Caco-2 (cell line): ENCODE data around the gene ZBTB32. TPM values are rescaled to one million over a fixed set of nuclear protein-coding genes. Genes with fewer than 3 reads are reported as not detected.
"Not testable (repeated sequence)": the region's sequence is repeated elsewhere in the genome, so short reads cannot be mapped to it uniquely, and the experiment has no call there.

Source experiments
- BruUV-seq: library from RNA; stranded (reverse); fragments of 400-500 nt; replicated peaks from 2 replicates; lab custom pipeline; 2021; lab: Mats Ljungman, UMichigan
- CTCF ChIA-PET: fragments of 300-600 bp; sonication (Branson Sonifier 250); formaldehyde crosslinking; loops from one replicate; lab custom pipeline; 2022; ENCODE audit warnings: antibody characterized with exemption; lab: Charles Lee
- POLR2A ChIA-PET: fragments of 300-600 bp; sonication (Branson Sonifier 250); formaldehyde crosslinking; loops from one replicate; lab custom pipeline; 2022; ENCODE audit warnings: antibody characterized with exemption; lab: Charles Lee
- DNase-seq, 2 experiments: peaks; one replicate each; pipeline versions ENCODE4 v3.0.0 to v3.0.0-alpha.2; 2020 to 2022
- H3K27me3 ChIP-seq: replicated peaks from 2 replicates; pipeline ENCODE4 v1.6.0; 2011; ENCODE audit warnings: low read length; ENCODE audit not compliant: control insufficient read depth, insufficient read depth
- H3K36me3 ChIP-seq: 2 replicates; pipeline ENCODE4 v1.5.1; 2011; ENCODE audit warnings: low read length; ENCODE audit not compliant: control insufficient read depth, insufficient read depth
- H3K4me1 ChIP-seq: fragments of 250-450 bp; sonication (Bioruptor Pico); 2 replicates; pipeline ENCODE4 v1.5.1; 2020; ENCODE audit warnings: mild to moderate bottlenecking
- H3K4me3 ChIP-seq: 2 replicates; pipeline ENCODE4 v1.5.1; 2011; ENCODE audit warnings: low read depth, mild to moderate bottlenecking, control low read depth, low read length
- H3K9me3 ChIP-seq: fragments of 250-450 bp; sonication (Bioruptor Pico); 2 replicates; pipeline ENCODE4 v1.5.1; 2020; ENCODE audit warnings: mild to moderate bottlenecking, moderate library complexity
- H3K27ac Mint-ChIP-seq: one replicate; pipeline ENCODE4 v1.8.0; 2022; ENCODE audit warnings: mixed read lengths; ENCODE audit not compliant: unreplicated experiment
- H3K27me3 Mint-ChIP-seq: one replicate; pipeline ENCODE4 v1.8.0; 2022; ENCODE audit warnings: mixed read lengths; ENCODE audit not compliant: insufficient read depth, unreplicated experiment
- H3K36me3 Mint-ChIP-seq: one replicate; pipeline ENCODE4 v1.8.0; 2022; ENCODE audit warnings: mild to moderate bottlenecking, mixed read lengths; ENCODE audit not compliant: insufficient read depth, unreplicated experiment
- H3K4me1 Mint-ChIP-seq: one replicate; pipeline ENCODE4 v1.8.0; 2022; ENCODE audit warnings: low read depth, mixed read lengths; ENCODE audit not compliant: unreplicated experiment
- H3K4me3 Mint-ChIP-seq: one replicate; pipeline ENCODE4 v1.8.0; 2022; ENCODE audit warnings: mild to moderate bottlenecking, moderate library complexity, mixed read lengths; ENCODE audit not compliant: unreplicated experiment
- H3K9me3 Mint-ChIP-seq: one replicate; pipeline ENCODE4 v1.8.0; 2022; ENCODE audit warnings: mixed read lengths; ENCODE audit not compliant: unreplicated experiment
- intact Hi-C: fragments of 100-400 bp; cut with micrococcal nuclease; formaldehyde crosslinking; loops from one replicate; pipeline ENCODE4 v1.10.0; 2022; ENCODE audit not compliant: unreplicated experiment
- total RNA-seq: library from RNA; stranded (reverse); gene quantifications from 2 replicates; pipeline ENCODE4 v1.2.3, GENCODE V29; 2022
- TF ChIP-seq, protein P1 (sequence below), 2 experiments: fragments of 200-600 bp in 1 of 2; IDR thresholded peaks; 1 replicate in 1 of 2; 2 replicates in 1 of 2; pipeline versions ENCODE4 v1.5.1 to v1.8.0; 2011 to 2022; ENCODE audit warnings: antibody characterized with exemption in 1 of 2, control low read depth in 1 of 2, inconsistent platforms in 1 of 2, low read depth in 1 of 2, low read length in 1 of 2, mild to moderate bottlenecking in 1 of 2, moderate library complexity in 1 of 2; ENCODE audit not compliant: insufficient read depth in 1 of 2, severe bottlenecking in 1 of 2, unreplicated experiment in 1 of 2

Gene ZBTB32
- total RNA-seq, 1 experiment from 2014 or later, result not detected

DNA sequence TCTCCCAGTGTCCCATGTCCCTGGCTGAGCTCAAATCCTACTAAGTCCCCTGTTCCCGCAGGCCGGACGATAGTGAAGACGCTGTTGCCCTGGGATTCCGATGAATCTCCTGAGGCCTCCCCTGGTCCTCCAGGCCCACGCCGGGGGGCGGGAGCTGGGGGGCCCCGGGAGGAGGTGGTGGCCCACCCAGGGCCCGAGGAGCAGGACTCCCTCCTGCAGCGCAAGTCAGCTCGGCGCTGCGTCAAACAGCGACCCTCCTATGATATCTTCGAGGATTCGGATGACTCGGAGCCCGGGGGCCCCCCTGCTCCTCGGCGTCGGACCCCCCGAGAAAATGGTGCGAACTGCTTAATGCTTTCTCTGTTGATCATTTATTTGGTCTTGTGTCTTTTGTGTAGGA is 19.3 kb downstream of the ZBTB32 start:
- TF ChIP-seq, protein P1, sequence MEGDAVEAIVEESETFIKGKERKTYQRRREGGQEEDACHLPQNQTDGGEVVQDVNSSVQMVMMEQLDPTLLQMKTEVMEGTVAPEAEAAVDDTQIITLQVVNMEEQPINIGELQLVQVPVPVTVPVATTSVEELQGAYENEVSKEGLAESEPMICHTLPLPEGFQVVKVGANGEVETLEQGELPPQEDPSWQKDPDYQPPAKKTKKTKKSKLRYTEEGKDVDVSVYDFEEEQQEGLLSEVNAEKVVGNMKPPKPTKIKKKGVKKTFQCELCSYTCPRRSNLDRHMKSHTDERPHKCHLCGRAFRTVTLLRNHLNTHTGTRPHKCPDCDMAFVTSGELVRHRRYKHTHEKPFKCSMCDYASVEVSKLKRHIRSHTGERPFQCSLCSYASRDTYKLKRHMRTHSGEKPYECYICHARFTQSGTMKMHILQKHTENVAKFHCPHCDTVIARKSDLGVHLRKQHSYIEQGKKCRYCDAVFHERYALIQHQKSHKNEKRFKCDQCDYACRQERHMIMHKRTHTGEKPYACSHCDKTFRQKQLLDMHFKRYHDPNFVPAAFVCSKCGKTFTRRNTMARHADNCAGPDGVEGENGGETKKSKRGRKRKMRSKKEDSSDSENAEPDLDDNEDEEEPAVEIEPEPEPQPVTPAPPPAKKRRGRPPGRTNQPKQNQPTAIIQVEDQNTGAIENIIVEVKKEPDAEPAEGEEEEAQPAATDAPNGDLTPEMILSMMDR (IDR thresholded peaks at IDR 0.05; ENCODE audit: insufficient read depth in 1 of 2, low read depth in 1 of 2, low read length in 1 of 2, severe bottlenecking in 1 of 2, unreplicated experiment in 1 of 2), result no peak
- intact Hi-C loops, result no loop called here
- ChIA-PET CTCF (no interaction called here), POLR2A (interaction anchor here (0.7 kb wide), 1 partner anchor 17 kb away, joined by 4 read pairs; no protein-coding TSS in a partner anchor)
- no TSS peak for BruUV-seq
- Histone ChIP-seq H3K9me3 (no peaks in the 10 kb centered on the region), H3K36me3 (peaks cover 5% of the 10 kb centered on the region), H3K27me3 (no peaks in the 10 kb centered on the region), H3K4me1 (no peaks in the 10 kb centered on the region), H3K4me3 (no peak overlapping the region)
- peaks cover 7% of the 10 kb centered on the region for H3K4me1 Mint-ChIP-seq
- peaks cover 86% of the 10 kb centered on the region for H3K36me3 Mint-ChIP-seq
- no peak for DNase-seq
- no peak overlapping the region for H3K4me3 Mint-ChIP-seq
- H3K9me3 Mint-ChIP-seq, result no peaks in the 10 kb centered on the region
- no peaks in the 10 kb centered on the region for H3K27me3 Mint-ChIP-seq
- H3K27ac Mint-ChIP-seq, result no peak overlapping the region

DNA sequence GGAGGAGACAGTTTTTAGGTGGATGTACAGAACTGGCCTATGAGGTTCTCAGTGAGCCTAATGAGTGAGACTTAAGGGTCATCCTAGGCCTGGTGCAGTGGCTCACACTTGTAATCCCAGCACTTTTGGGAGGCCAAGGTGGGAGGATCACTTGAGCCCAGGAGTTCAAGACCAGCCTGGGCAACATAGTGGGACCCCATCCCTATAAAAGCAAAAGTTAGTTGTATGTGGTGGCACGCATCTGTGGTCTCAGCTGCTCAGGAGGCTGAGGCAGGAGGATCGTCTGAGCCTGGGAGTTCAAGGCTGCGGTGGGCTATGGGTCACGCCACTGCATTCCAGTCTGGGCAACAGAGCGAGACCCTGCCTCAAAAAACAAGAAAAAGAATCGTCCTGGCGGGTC is 19.8 kb downstream of the ZBTB32 start:
- H3K27me3 ChIP-seq, H3K4me1 ChIP-seq, intact Hi-C loops, H3K9me3 Mint-ChIP-seq, H3K4me1 Mint-ChIP-seq, H3K4me3 ChIP-seq, BruUV-seq, H3K27ac Mint-ChIP-seq, H3K27me3 Mint-ChIP-seq, H3K36me3 ChIP-seq, H3K4me3 Mint-ChIP-seq, CTCF ChIA-PET, H3K9me3 ChIP-seq, DNase-seq, POLR2A ChIA-PET: not testable (repeated sequence)
- peaks cover 90% of the 10 kb centered on the region for H3K36me3 Mint-ChIP-seq

DNA sequence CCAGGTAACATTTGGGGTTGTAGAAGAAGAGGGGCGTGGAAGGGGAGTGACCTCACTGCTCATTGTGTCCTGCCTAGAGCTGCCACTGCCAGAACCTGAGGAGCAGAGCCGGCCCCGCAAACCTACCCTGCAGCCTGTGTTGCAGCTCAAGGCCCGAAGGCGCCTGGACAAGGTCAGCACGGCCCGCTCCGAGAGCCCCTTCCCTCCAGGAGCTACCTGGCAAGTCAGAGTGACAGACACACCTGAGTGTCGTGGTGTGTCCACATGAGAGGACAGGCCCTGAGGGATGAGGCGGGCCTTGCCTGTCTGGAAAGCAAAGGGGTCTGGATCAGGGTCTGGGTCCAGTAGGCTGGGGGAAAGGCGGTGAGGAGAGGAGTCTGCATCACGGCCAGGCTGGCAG is 20.2 kb downstream of the ZBTB32 start:
- Mint-ChIP-seq H3K27me3 (no peaks in the 10 kb centered on the region), H3K36me3 (peaks cover 94% of the 10 kb centered on the region), H3K4me1 (peaks cover 1% of the 10 kb centered on the region), H3K27ac (no peak overlapping the region), H3K9me3 (no peaks in the 10 kb centered on the region), H3K4me3 (no peak overlapping the region)
- no peaks in the 10 kb centered on the region for H3K4me1 ChIP-seq
- no peaks in the 10 kb centered on the region for H3K9me3 ChIP-seq
- no peaks in the 10 kb centered on the region for H3K27me3 ChIP-seq
- CTCF ChIA-PET, result no interaction called here
- no peak for DNase-seq
- no TSS peak for BruUV-seq
- peaks cover 6% of the 10 kb centered on the region for H3K36me3 ChIP-seq
- TF ChIP-seq, protein P1 (IDR thresholded peaks at IDR 0.05; ENCODE audit: insufficient read depth in 1 of 2, low read depth in 1 of 2, low read length in 1 of 2, severe bottlenecking in 1 of 2, unreplicated experiment in 1 of 2), result no peak
- H3K4me3 ChIP-seq, result no peak overlapping the region
- POLR2A ChIA-PET, result no interaction called here
- intact Hi-C loops, result no loop called here
